HepG2 (cell line): Measurements from ENCODE around the gene TSACC. TPM values are rescaled to one million over a fixed set of nuclear protein-coding genes. Genes with fewer than 3 reads are reported as not detected.

Experiments used
- ATF3 ChIP-seq: sonication (generic); formaldehyde crosslinking; IDR thresholded peaks from 2 replicates; pipeline ENCODE4 v1.4.0; 2020; ENCODE audit warnings: missing genetic modification reagents
- BORCS8-MEF2B ChIP-seq: sonication (generic); formaldehyde crosslinking; IDR thresholded peaks from 2 replicates; pipeline ENCODE4 v1.8.0; 2022; ENCODE audit warnings: mild to moderate bottlenecking, missing genetic modification reagents
- FIP1L1 ChIP-seq: fragments of 200-400 bp; formaldehyde crosslinking; IDR thresholded peaks from 2 replicates; pipeline ENCODE4 v1.6.1; 2018; ENCODE audit warnings: low read depth, mild to moderate bottlenecking, low read length, moderate library complexity, borderline replicate concordance; ENCODE audit not compliant: insufficient read depth
- FOSL2 ChIP-seq: sonication (generic); formaldehyde crosslinking; IDR thresholded peaks from 2 replicates; pipeline ENCODE4 v1.4.0; 2020; ENCODE audit warnings: missing genetic modification reagents
- GPN1 ChIP-seq: sonication (generic); formaldehyde crosslinking; IDR thresholded peaks from 2 replicates; pipeline ENCODE4 v1.5.1; 2020; ENCODE audit warnings: missing genetic modification reagents, borderline replicate concordance
- HDAC2 ChIP-seq: sonication (generic); formaldehyde crosslinking; IDR thresholded peaks from 2 replicates; pipeline ENCODE4 v1.4.0; 2020; ENCODE audit warnings: missing genetic modification reagents
- HMG20B ChIP-seq: conservative IDR thresholded peaks from 2 replicates; pipeline ENCODE4 v1.6.1; 2016; ENCODE audit warnings: missing genetic modification reagents, missing compliant biosample characterization
- HNF1B ChIP-seq: sonication (generic); formaldehyde crosslinking; IDR thresholded peaks from 2 replicates; pipeline ENCODE4 v1.5.1; 2020; ENCODE audit warnings: mild to moderate bottlenecking, moderate library complexity, missing genetic modification reagents
- MXD1 ChIP-seq: sonication (generic); formaldehyde crosslinking; IDR thresholded peaks from 2 replicates; pipeline ENCODE4 v1.4.0; 2020; ENCODE audit warnings: mild to moderate bottlenecking, missing genetic modification reagents
- NKX3-1 ChIP-seq: sonication (generic); formaldehyde crosslinking; IDR thresholded peaks from 2 replicates; pipeline ENCODE4 v1.5.0; 2020; ENCODE audit warnings: missing genetic modification reagents
- PHF21A ChIP-seq: sonication (generic); formaldehyde crosslinking; IDR thresholded peaks from 2 replicates; pipeline ENCODE4 v1.5.0; 2020; ENCODE audit warnings: mild to moderate bottlenecking, missing genetic modification reagents
- RAD51 ChIP-seq: fragments of 450-650 bp; IDR thresholded peaks from 2 replicates; pipeline ENCODE4 v1.6.1; 2016; ENCODE audit warnings: borderline replicate concordance
- ZBTB1 ChIP-seq: sonication (generic); formaldehyde crosslinking; IDR thresholded peaks from 2 replicates; pipeline ENCODE4 v1.4.0; 2020; ENCODE audit warnings: missing genetic modification reagents, borderline replicate concordance
- ZNF329 ChIP-seq: sonication (generic); formaldehyde crosslinking; IDR thresholded peaks from 2 replicates; pipeline ENCODE4 v1.9.0; 2021; ENCODE audit warnings: low read depth, mild to moderate bottlenecking, missing genetic modification reagents
- ZNF451 ChIP-seq: sonication (generic); formaldehyde crosslinking; IDR thresholded peaks from 2 replicates; pipeline ENCODE4 v1.5.0; 2020; ENCODE audit warnings: mild to moderate bottlenecking, missing genetic modification reagents
- ZNF556 ChIP-seq: sonication (generic); formaldehyde crosslinking; IDR thresholded peaks from 2 replicates; pipeline ENCODE4 v1.4.0; 2020; ENCODE audit warnings: mild to moderate bottlenecking, missing genetic modification reagents, borderline replicate concordance
- ZNF567 ChIP-seq: sonication (generic); formaldehyde crosslinking; IDR thresholded peaks from 2 replicates; pipeline ENCODE4 v1.8.1; 2023; ENCODE audit warnings: mild to moderate bottlenecking, missing genetic modification reagents, borderline replicate concordance
- ZNF724P ChIP-seq: sonication (generic); formaldehyde crosslinking; IDR thresholded peaks from 2 replicates; pipeline ENCODE4 v1.8.0; 2022; ENCODE audit warnings: missing genetic modification reagents, borderline replicate concordance
- polyA plus RNA-seq, 8 experiments: library from polyadenylated mRNA; depleted of rRNA in 3 of 8; stranded (reverse) in 7 of 8; unstranded in 1 of 8; fragments of >200 nt; fragmentation: Illumina TruSeq in 4 of 8; extraction: Trizol in 4 of 8; gene quantifications; 2 replicates each; pipeline versions ENCODE4 v1.2.1 to v1.2.3, GENCODE V29; 2011 to 2016; ENCODE audit warnings: low read depth in 4 of 8, missing spikeins in 1 of 8, mixed read lengths in 1 of 8; ENCODE audit not compliant: insufficient read depth in 1 of 8
- total RNA-seq, 5 experiments: library from RNA; depleted of rRNA; stranded (reverse); fragments of >200 nt; fragmentation: Illumina TruSeq; extraction: Trizol; gene quantifications; 2 replicates each; pipeline ENCODE4 v1.2.3, GENCODE V29; 2016; ENCODE audit warnings: low read depth in 1 of 5
- TF ChIP-seq, protein P1 (sequence below): conservative IDR thresholded peaks from 2 replicates; pipeline ENCODE4 v1.6.1; 2018; ENCODE audit warnings: missing genetic modification reagents
- TF ChIP-seq, protein P2 (sequence below): IDR thresholded peaks from 2 replicates; pipeline ENCODE4 v1.6.1; 2012; ENCODE audit warnings: inconsistent platforms
- TF ChIP-seq, protein P3 (sequence below): sonication (generic); formaldehyde crosslinking; IDR thresholded peaks from 2 replicates; pipeline ENCODE4 v1.8.1; 2023; ENCODE audit warnings: mild to moderate bottlenecking, missing genetic modification reagents, borderline replicate concordance
- TF ChIP-seq, protein P4 (sequence below): sonication (generic); formaldehyde crosslinking; IDR thresholded peaks from 2 replicates; pipeline ENCODE4; 2020; ENCODE audit warnings: missing genetic modification reagents, mild to moderate bottlenecking, borderline replicate concordance
- TF ChIP-seq, protein P5 (sequence below): IDR thresholded peaks from 2 replicates; pipeline ENCODE4 v1.6.1; 2016; ENCODE audit warnings: control low read depth

The TSACC gene
- total and polyA plus RNA-seq, 2 of the 13 experiments (the other 11 are each of a cell fraction or from before 2014, with no cell fraction given) = 1.5 to 2.6 TPM

GRCh38 chr1:156368157-156368658 is 29.9 kb downstream of the TSACC start (continued):
- TF ChIP-seq RAD51 (no peak), ZBTB1 (CRISPR knock-in tag) (no peak), ZNF329 (no peak), ZNF451 (CRISPR knock-in tag) (no peak), MXD1 (no peak), BORCS8-MEF2B (CRISPR knock-in tag) (no peak; the same call in 1 of the 2 replicates), HDAC2 (CRISPR knock-in tag) (peak; percentile 24; the same call in 1 of the 2 replicates), ZNF556 (CRISPR knock-in tag) (no peak; the same call in 1 of the 2 replicates), ZNF724P (no peak), ZNF567 (CRISPR knock-in tag) (no peak), PHF21A (CRISPR knock-in tag) (peak; percentile 22), FOSL2 (CRISPR knock-in tag) (peak; percentile 34), GPN1 (CRISPR knock-in tag) (no peak), HMG20B (no peak), FIP1L1 (no peak), HNF1B (CRISPR knock-in tag) (peak; percentile 21; the same call in 1 of the 2 replicates), NKX3-1 (CRISPR knock-in tag) (no peak), ATF3 (CRISPR knock-in tag) (no peak)
- TF ChIP-seq, protein P1, sequence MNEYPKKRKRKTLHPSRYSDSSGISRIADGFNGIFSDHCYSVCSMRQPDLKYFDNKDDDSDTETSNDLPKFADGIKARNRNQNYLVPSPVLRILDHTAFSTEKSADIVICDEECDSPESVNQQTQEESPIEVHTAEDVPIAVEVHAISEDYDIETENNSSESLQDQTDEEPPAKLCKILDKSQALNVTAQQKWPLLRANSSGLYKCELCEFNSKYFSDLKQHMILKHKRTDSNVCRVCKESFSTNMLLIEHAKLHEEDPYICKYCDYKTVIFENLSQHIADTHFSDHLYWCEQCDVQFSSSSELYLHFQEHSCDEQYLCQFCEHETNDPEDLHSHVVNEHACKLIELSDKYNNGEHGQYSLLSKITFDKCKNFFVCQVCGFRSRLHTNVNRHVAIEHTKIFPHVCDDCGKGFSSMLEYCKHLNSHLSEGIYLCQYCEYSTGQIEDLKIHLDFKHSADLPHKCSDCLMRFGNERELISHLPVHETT (CRISPR knock-in tag) = no peak
- TF ChIP-seq, protein P2, sequence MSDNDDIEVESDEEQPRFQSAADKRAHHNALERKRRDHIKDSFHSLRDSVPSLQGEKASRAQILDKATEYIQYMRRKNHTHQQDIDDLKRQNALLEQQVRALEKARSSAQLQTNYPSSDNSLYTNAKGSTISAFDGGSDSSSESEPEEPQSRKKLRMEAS = no peak
- TF ChIP-seq, protein P3, sequence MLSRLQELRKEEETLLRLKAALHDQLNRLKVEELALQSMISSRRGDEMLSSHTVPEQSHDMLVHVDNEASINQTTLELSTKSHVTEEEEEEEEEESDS = no peak
- TF ChIP-seq, protein P4, sequence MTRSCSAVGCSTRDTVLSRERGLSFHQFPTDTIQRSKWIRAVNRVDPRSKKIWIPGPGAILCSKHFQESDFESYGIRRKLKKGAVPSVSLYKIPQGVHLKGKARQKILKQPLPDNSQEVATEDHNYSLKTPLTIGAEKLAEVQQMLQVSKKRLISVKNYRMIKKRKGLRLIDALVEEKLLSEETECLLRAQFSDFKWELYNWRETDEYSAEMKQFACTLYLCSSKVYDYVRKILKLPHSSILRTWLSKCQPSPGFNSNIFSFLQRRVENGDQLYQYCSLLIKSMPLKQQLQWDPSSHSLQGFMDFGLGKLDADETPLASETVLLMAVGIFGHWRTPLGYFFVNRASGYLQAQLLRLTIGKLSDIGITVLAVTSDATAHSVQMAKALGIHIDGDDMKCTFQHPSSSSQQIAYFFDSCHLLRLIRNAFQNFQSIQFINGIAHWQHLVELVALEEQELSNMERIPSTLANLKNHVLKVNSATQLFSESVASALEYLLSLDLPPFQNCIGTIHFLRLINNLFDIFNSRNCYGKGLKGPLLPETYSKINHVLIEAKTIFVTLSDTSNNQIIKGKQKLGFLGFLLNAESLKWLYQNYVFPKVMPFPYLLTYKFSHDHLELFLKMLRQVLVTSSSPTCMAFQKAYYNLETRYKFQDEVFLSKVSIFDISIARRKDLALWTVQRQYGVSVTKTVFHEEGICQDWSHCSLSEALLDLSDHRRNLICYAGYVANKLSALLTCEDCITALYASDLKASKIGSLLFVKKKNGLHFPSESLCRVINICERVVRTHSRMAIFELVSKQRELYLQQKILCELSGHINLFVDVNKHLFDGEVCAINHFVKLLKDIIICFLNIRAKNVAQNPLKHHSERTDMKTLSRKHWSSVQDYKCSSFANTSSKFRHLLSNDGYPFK (CRISPR knock-in tag) = no peak
- TF ChIP-seq, protein P5, sequence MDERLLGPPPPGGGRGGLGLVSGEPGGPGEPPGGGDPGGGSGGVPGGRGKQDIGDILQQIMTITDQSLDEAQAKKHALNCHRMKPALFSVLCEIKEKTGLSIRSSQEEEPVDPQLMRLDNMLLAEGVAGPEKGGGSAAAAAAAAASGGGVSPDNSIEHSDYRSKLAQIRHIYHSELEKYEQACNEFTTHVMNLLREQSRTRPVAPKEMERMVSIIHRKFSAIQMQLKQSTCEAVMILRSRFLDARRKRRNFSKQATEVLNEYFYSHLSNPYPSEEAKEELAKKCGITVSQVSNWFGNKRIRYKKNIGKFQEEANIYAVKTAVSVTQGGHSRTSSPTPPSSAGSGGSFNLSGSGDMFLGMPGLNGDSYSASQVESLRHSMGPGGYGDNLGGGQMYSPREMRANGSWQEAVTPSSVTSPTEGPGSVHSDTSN = no peak
